T47D (cell line): ENCODE results near the gene ABCB9.
A peak's percentile ranks its signal among the peaks of the same experiment; 100 is the strongest.

Experiments
- DNase-seq, 2 experiments: peaks; one replicate each; pipeline versions ENCODE4 v3.0.0 to v3.0.0-alpha.2; 2011 to 2012; ENCODE audit warnings: low read depth in 1 of 2, low spot score in 1 of 2
- JUND ChIP-seq: IDR thresholded peaks from 2 replicates; pipeline ENCODE4 v1.6.1; 2012; ENCODE audit warnings: low read depth
- in situ Hi-C: cut with HindIII; loops from 2 replicates; pipeline ENCODE4 v1.10.0; 2016; ENCODE audit warnings: low sequenced_read_pairs, low pct_unique_long_range_greater_than_20kb

Gene ABCB9

GRCh38 chr12:122886851-122887818 lies 79.1 kb downstream of the ABCB9 start:
- in situ Hi-C loops: no loop called here
- no peak for TF ChIP-seq JUND
- DNase-seq: peak in 1 of 2 experiments; percentile 50

- in situ Hi-C loops: no loop called here
- DNase-seq: no peak
- no peak for TF ChIP-seq JUND
Measured at GRCh38 chr12:122886161-122886560, 80.1 kb downstream of the ABCB9 start.

- in situ Hi-C loops: no loop called here
- no peak for DNase-seq
- no peak for TF ChIP-seq JUND
Measured at GRCh38 chr12:122884860-122885259, 81.4 kb downstream of the ABCB9 start.

GRCh38 chr12:122884091-122884826 lies 82.0 kb downstream of the ABCB9 start:
- no peak for DNase-seq
- no peak for TF ChIP-seq JUND
- in situ Hi-C loops: no loop called here

- no peak for TF ChIP-seq JUND
- DNase-seq: no peak
- in situ Hi-C loops: no loop called here
Measured at GRCh38 chr12:122882908-122883558, 83.2 kb downstream of the ABCB9 start.

- in situ Hi-C loops: no loop called here
- peak in 1 of 2 experiments; percentile 52 for DNase-seq
- TF ChIP-seq JUND: no peak
Measured at GRCh38 chr12:122880668-122881067, 85.6 kb downstream of the ABCB9 start.

- TF ChIP-seq JUND: no peak
- DNase-seq: no peak
- in situ Hi-C loops: no loop called here
Measured at GRCh38 chr12:122880155-122880667, 86.1 kb downstream of the ABCB9 start.
